HFF-Myc (cell line): ENCODE measurements around the gene WASF3.
A peak's percentile ranks its signal among the peaks of the same experiment; 100 is the strongest.

Experiments used
- DNase-seq: peaks from one replicate; pipeline ENCODE4 v3.0.0-alpha.2; 2011; ENCODE audit warnings: low read depth; ENCODE audit errors: extremely low read depth
- H3K4me3 ChIP-seq: replicated peaks from 2 replicates; pipeline ENCODE4 v1.5.1; 2011; ENCODE audit warnings: low read depth, mild to moderate bottlenecking, control low read depth, low read length
- CTCF ChIP-seq: IDR thresholded peaks from 2 replicates; pipeline ENCODE4 v1.5.1; 2012; ENCODE audit warnings: mild to moderate bottlenecking, low read depth, low read length, control low read depth; ENCODE audit errors: missing control alignments

The WASF3 gene

GRCh38 chr13:26698392-26699196 lies 141.1 kb downstream of the WASF3 start:
- DNase-seq: peak; percentile 75
- H3K4me3 ChIP-seq: peak overlapping the region; percentile 8; the same call in 1 of the 2 replicates
- TF ChIP-seq CTCF: peak; percentile 91

- TF ChIP-seq CTCF: no peak
- no peak overlapping the region for H3K4me3 ChIP-seq
- DNase-seq: no peak
These were observed 141.7 kb downstream of the WASF3 start for GRCh38 chr13:26699197-26699490.

DNA sequence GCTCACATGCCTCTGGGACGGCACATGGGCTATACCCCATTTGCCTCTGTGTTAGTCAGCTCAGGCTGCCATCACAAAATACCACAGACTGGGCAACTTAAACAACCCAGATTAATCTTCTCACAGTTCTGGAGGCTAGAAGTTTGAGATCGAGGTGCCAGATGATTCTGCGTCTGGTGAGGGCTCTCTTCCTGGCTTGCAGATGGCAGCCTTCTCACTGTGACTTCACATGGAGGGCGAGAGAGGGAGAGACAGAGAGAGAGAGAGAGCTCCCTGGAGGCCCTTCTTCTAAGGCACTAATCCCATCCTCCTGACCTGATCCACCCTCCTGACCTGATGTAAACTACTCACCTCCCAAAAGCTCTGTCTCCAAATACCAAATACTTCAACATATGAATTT lies 148.1 kb downstream of the WASF3 start:
- H3K4me3 ChIP-seq: no peak overlapping the region
- TF ChIP-seq CTCF: no peak
- DNase-seq: no peak

DNA sequence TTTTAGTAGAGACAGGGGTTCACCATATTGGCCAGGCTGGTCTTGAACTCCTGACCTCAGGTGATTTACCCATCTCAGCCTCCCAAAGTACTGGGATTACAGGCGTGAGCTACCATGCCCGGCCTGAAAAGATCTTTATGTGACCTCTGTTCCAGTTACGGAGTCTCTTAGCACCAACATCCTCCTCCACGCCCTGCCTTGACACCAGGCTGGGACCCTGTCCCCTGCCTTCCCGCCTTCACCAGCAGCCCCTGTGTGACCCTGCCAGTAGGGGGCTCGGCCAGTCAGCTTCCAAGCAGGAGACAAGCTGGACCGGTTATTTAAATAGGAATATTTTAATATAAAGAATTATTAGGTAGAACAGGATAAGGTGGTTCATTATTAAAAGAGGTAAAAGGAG lies 148.9 kb downstream of the WASF3 start:
- no peak overlapping the region for H3K4me3 ChIP-seq
- DNase-seq: no peak
- TF ChIP-seq CTCF: no peak

DNA sequence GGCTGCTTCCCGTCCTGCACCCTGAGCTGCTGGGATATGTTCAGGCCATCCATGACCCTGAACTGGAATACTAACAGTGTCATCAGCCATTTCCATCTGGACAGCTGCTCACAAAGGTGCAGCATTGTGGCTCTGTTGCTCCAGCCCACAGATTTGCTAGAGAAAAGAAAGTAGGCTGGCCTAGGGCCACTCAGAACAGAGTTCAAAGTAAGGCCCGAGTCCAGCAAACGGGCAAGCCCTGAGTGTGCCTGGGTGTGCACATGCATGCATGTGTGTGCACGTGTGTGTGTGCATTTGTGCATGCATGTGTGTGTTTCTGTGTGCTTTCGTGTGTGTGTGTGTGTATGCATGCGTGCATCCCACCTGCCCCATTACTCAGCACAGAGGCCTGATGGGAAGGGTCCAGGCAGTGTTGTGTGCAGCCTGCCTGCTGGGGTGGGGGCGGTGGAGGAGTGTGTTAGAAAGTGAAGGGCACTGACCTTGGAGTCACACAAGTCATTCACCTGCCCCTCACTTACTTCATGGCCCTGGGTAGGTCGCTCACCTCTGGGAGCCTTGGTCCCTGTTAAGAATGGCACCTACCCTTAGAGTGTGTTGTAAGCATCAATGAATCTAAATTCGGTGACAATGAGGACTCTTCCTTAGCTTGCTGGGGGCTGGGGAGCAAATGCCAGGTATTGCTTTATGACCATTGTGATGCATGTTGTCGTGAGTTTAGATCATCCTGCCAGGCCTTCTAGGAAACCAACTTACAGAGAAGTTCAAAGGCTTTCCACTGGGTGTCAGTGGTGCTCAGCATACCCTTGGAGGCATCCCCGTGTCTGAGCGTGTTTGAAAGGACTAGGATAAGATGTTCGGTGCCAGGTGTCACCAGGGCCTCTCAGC lies 149.9 kb downstream of the WASF3 start:
- DNase-seq: peak; percentile 5
- no peak overlapping the region for H3K4me3 ChIP-seq
- TF ChIP-seq CTCF: peak; percentile 57

GRCh38 chr13:26708007-26708297 lies 150.5 kb downstream of the WASF3 start:
- TF ChIP-seq CTCF: no peak
- H3K4me3 ChIP-seq: no peak overlapping the region
- DNase-seq: no peak

DNA sequence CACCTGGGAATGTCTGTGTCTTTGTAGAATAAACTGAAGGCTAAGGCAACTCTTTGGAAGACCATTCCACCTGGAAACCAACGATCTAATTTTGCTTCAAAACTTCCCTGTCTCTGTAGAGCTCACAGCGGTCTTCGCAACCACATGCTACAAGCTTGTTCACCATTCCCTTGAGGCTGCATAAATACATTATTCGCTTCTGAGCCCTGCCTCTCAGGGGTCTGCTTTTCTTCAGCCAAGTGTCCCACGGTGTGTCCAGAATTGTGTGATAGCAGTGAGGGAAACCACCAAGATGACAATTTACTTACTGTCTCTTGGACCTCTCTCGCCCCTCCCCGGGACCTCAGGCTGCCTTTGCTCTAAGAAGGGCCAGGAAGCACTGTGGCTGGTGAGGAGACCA lies 152.0 kb downstream of the WASF3 start:
- DNase-seq: no peak
- no peak for TF ChIP-seq CTCF
- H3K4me3 ChIP-seq: no peak overlapping the region
